HepG2 (cell line): ENCODE data around the gene ZFR. TPM values are rescaled to one million over a fixed set of nuclear protein-coding genes. Genes with fewer than 3 reads are reported as not detected.
A peak's percentile ranks its signal among the peaks of the same experiment; 100 is the strongest.

ENCODE experiments used
- ARID5B ChIP-seq: IDR thresholded peaks from 2 replicates; pipeline ENCODE4 v1.4.0; 2020; ENCODE audit warnings: mild to moderate bottlenecking, missing genetic modification reagents
- EP300 ChIP-seq, 3 experiments: sonication (generic) in 1 of 3; formaldehyde crosslinking in 1 of 3; IDR thresholded peaks; 2 replicates each; pipeline versions ENCODE4 v1.5.1 to v1.6.1; 2011 to 2020; ENCODE audit warnings: low read depth in 2 of 3, low read length in 2 of 3, borderline replicate concordance in 1 of 3, improper control_type of control experiment in 1 of 3, mild to moderate bottlenecking in 1 of 3, missing genetic modification reagents in 1 of 3, moderate library complexity in 1 of 3
- ETV6 ChIP-seq: sonication (generic); formaldehyde crosslinking; conservative IDR thresholded peaks from 2 replicates; pipeline ENCODE4 v1.4.0; 2020; ENCODE audit warnings: missing genetic modification reagents
- GFI1 ChIP-seq: sonication (generic); formaldehyde crosslinking; IDR thresholded peaks from 2 replicates; pipeline ENCODE4 v1.5.0; 2020; ENCODE audit warnings: missing genetic modification reagents, mild to moderate bottlenecking, borderline replicate concordance
- HNF4A ChIP-seq: sonication (generic); formaldehyde crosslinking; IDR thresholded peaks from 2 replicates; pipeline ENCODE4 v1.4.0; 2020; ENCODE audit warnings: missing genetic modification reagents
- HNF4G ChIP-seq, 2 experiments: sonication (generic) in 1 of 2; formaldehyde crosslinking in 1 of 2; IDR thresholded peaks; 2 replicates each; pipeline versions ENCODE4 v1.4.0 to v1.6.1; 2011 to 2020; ENCODE audit warnings: borderline replicate concordance in 2 of 2, low read depth in 2 of 2, mild to moderate bottlenecking in 2 of 2, low read length in 1 of 2, missing genetic modification reagents in 1 of 2, moderate library complexity in 1 of 2
- HOXA5 ChIP-seq: sonication (generic); formaldehyde crosslinking; IDR thresholded peaks from 2 replicates; pipeline ENCODE4 v1.4.0; 2020; ENCODE audit warnings: missing genetic modification reagents
- HOXA9 ChIP-seq: sonication (generic); formaldehyde crosslinking; IDR thresholded peaks from 2 replicates; pipeline ENCODE4 v1.8.1; 2022; ENCODE audit warnings: missing genetic modification reagents, mild to moderate bottlenecking, moderate library complexity, borderline replicate concordance
- PRPF4 ChIP-seq: fragments of 200-400 bp; formaldehyde crosslinking; IDR thresholded peaks from 2 replicates; pipeline ENCODE4 v1.6.1; 2016; ENCODE audit warnings: low read length, low read depth; ENCODE audit not compliant: poor library complexity, severe bottlenecking
- RBAK ChIP-seq: sonication (generic); formaldehyde crosslinking; IDR thresholded peaks from 2 replicates; pipeline ENCODE4 v1.5.1; 2020; ENCODE audit warnings: mild to moderate bottlenecking, missing genetic modification reagents
- SALL1 ChIP-seq: sonication (generic); formaldehyde crosslinking; IDR thresholded peaks from 2 replicates; pipeline ENCODE4 v1.8.0; 2022; ENCODE audit warnings: mild to moderate bottlenecking, missing genetic modification reagents
- TRIM24 ChIP-seq: sonication (generic); formaldehyde crosslinking; IDR thresholded peaks from 2 replicates; pipeline ENCODE4 v1.8.0; 2022; ENCODE audit warnings: mild to moderate bottlenecking, missing genetic modification reagents
- ZNF691 ChIP-seq: sonication (generic); formaldehyde crosslinking; IDR thresholded peaks from 2 replicates; pipeline ENCODE4 v1.4.0; 2020; ENCODE audit warnings: missing genetic modification reagents, low read depth, mild to moderate bottlenecking, borderline replicate concordance
- ZNF746 ChIP-seq: sonication (generic); formaldehyde crosslinking; IDR thresholded peaks from 2 replicates; pipeline ENCODE4 v1.8.0; 2022; ENCODE audit warnings: mild to moderate bottlenecking, missing genetic modification reagents
- ZNF761 ChIP-seq: sonication (generic); formaldehyde crosslinking; conservative IDR thresholded peaks from 2 replicates; pipeline ENCODE4 v1.4.0; 2020; ENCODE audit warnings: mild to moderate bottlenecking, missing genetic modification reagents
- ZNF784 ChIP-seq: sonication (generic); formaldehyde crosslinking; IDR thresholded peaks from 2 replicates; pipeline ENCODE4 v1.5.1; 2020; ENCODE audit warnings: missing genetic modification reagents, mild to moderate bottlenecking, borderline replicate concordance
- polyA plus RNA-seq, 8 experiments: library from polyadenylated mRNA; depleted of rRNA in 3 of 8; stranded (reverse) in 7 of 8; unstranded in 1 of 8; fragments of >200 nt; fragmentation: Illumina TruSeq in 4 of 8; extraction: Trizol in 4 of 8; gene quantifications; 2 replicates each; pipeline versions ENCODE4 v1.2.1 to v1.2.3, GENCODE V29; 2011 to 2016; ENCODE audit warnings: low read depth in 4 of 8, missing spikeins in 1 of 8, mixed read lengths in 1 of 8; ENCODE audit not compliant: insufficient read depth in 1 of 8
- total RNA-seq, 5 experiments: library from RNA; depleted of rRNA; stranded (reverse); fragments of >200 nt; fragmentation: Illumina TruSeq; extraction: Trizol; gene quantifications; 2 replicates each; pipeline ENCODE4 v1.2.3, GENCODE V29; 2016; ENCODE audit warnings: low read depth in 1 of 5
- TF ChIP-seq, protein P1 (sequence below): sonication (generic); formaldehyde crosslinking; IDR thresholded peaks from 2 replicates; pipeline ENCODE4 v1.4.0; 2020; ENCODE audit warnings: missing genetic modification reagents

ZFR gene
- total and polyA plus RNA-seq, 2 of the 13 experiments (the other 11 are each of a cell fraction or from before 2014, with no cell fraction given) = 89.0 to 92.8 TPM

DNA sequence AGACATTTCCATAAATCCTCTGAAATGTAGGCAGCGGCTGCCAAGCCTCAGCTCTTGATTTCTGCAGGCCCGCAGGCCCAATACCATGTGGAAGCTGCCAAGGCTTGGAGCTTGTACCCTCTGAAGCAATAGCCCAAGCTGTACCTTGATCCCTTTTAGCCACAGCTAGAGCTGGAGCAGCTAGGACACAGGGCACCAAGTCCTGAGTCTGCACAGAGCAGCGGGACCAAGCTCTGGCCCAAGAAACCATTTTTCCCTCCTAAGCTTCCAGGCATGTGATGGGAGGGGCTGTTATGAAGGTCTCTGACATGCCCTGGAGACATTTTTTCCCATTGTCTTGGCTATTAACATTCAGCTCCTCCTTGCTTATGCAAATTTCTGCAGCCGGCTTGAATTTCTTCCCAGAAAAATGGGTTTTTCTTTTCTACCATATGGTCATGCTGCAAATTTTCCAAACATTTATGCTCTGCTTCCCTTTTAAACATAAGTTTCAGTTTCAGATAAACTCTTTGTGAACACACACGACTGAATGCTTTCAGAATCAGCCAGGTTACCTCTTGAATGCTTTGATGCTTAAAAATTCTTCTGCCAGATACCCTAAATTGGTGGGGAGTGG, 14.4 kb upstream of the ZFR start (continued):
- peak; percentile 43 for TF ChIP-seq ARID5B
- no peak for TF ChIP-seq ZNF784 (CRISPR knock-in tag)
- TF ChIP-seq ZNF746 (CRISPR knock-in tag) = no peak
- no peak for TF ChIP-seq ZNF761 (CRISPR knock-in tag)
- no peak for TF ChIP-seq HOXA5 (CRISPR knock-in tag)
- TF ChIP-seq PRPF4 = no peak
- TF ChIP-seq HOXA9 = no peak
- 0 out of 2 replicates have a peak, but pooled peaks have one; percentile 34 for TF ChIP-seq TRIM24 (CRISPR knock-in tag)
- TF ChIP-seq, protein P1, sequence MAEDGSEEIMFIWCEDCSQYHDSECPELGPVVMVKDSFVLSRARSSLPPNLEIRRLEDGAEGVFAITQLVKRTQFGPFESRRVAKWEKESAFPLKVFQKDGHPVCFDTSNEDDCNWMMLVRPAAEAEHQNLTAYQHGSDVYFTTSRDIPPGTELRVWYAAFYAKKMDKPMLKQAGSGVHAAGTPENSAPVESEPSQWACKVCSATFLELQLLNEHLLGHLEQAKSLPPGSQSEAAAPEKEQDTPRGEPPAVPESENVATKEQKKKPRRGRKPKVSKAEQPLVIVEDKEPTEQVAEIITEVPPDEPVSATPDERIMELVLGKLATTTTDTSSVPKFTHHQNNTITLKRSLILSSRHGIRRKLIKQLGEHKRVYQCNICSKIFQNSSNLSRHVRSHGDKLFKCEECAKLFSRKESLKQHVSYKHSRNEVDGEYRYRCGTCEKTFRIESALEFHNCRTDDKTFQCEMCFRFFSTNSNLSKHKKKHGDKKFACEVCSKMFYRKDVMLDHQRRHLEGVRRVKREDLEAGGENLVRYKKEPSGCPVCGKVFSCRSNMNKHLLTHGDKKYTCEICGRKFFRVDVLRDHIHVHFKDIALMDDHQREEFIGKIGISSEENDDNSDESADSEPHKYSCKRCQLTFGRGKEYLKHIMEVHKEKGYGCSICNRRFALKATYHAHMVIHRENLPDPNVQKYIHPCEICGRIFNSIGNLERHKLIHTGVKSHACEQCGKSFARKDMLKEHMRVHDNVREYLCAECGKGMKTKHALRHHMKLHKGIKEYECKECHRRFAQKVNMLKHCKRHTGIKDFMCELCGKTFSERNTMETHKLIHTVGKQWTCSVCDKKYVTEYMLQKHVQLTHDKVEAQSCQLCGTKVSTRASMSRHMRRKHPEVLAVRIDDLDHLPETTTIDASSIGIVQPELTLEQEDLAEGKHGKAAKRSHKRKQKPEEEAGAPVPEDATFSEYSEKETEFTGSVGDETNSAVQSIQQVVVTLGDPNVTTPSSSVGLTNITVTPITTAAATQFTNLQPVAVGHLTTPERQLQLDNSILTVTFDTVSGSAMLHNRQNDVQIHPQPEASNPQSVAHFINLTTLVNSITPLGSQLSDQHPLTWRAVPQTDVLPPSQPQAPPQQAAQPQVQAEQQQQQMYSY (CRISPR knock-in tag) = no peak
- TF ChIP-seq RBAK (CRISPR knock-in tag) = 0 out of 2 replicates have a peak, but pooled peaks have one; percentile 38
- TF ChIP-seq SALL1 (CRISPR knock-in tag) = peak; percentile 64
- TF ChIP-seq EP300 (IDR thresholded peaks at IDR 0.05; ENCODE audit: low read depth in 2 of 2, low read length in 2 of 2) = peak in 1 of 2 experiments; percentile 39; a peak in 1 of 4 replicates
- no peak for TF ChIP-seq EP300 (CRISPR knock-in tag; IDR thresholded peaks at IDR 0.05; ENCODE audit: borderline replicate concordance)
- no peak for TF ChIP-seq ZNF691 (CRISPR knock-in tag)
- TF ChIP-seq HNF4A (CRISPR knock-in tag) = peak; percentile 97
- TF ChIP-seq ETV6 (CRISPR knock-in tag) = no peak
- TF ChIP-seq HNF4G (IDR thresholded peaks at IDR 0.05; ENCODE audit: borderline replicate concordance, low read depth, low read length) = peak; percentile 88
- peak; percentile 50; the same call in 1 of the 2 replicates for TF ChIP-seq HNF4G (CRISPR knock-in tag; IDR thresholded peaks at IDR 0.05; ENCODE audit: borderline replicate concordance, low read depth)
- no peak for TF ChIP-seq GFI1 (CRISPR knock-in tag)
